PC-9 (cell line): Measurements from ENCODE around the gene CDK17.

ENCODE experiments used
- CTCF ChIP-seq: fragments of 200-600 bp; sonication (generic); conservative IDR thresholded peaks from 2 replicates; pipeline ENCODE4 v1.6.1; 2017; ENCODE audit warnings: mixed run types, antibody characterized with exemption, mild to moderate bottlenecking, moderate library complexity
- EZH2 ChIP-seq: fragments of 200-600 bp; sonication (generic); IDR thresholded peaks from 2 replicates; pipeline ENCODE4 v1.8.0; 2017; ENCODE audit warnings: antibody characterized with exemption, low read depth

- TF ChIP-seq CTCF (no peak), EZH2 (no peak)
Observed at GRCh38 chr12:96250119-96250685, 150.0 kb downstream of the CDK17 start.
